Measurements from ENCODE around the gene ID1. TPM values are rescaled to one million over a fixed set of nuclear protein-coding genes. Genes with fewer than 3 reads are reported as not detected.

ID1 gene
- total and polyA plus RNA-seq, 2 of the 13 experiments (the other 11 are each of a cell fraction or from before 2014, with no cell fraction given), result 320 to 419 TPM

- TF ChIP-seq TARDBP (CRISPR knock-in tag; IDR thresholded peaks at IDR 0.05) (no peak), ZNF703 (CRISPR knock-in tag; IDR thresholded peaks at IDR 0.05; ENCODE audit: borderline replicate concordance) (no peak), ZNF646 (CRISPR knock-in tag; IDR thresholded peaks at IDR 0.05) (0 out of 2 replicates have a peak, but pooled peaks have one; percentile 18)
- Histone ChIP-seq H2AFZ (ENCODE audit: low read length) (no peak overlapping the region), H3K4me3 (replicated peaks in 1 of 3; ENCODE audit: insufficient read depth in 1 of 3, low read depth in 2 of 3, low read length in 3 of 3) (no peak overlapping the region), H3K79me2 (ENCODE audit: insufficient read depth, low read length) (no peaks in the 10 kb centered on the region), H3K27ac (ENCODE audit: extremely low read length, insufficient read depth, low read length) (no peak overlapping the region), H3K9me3 (ENCODE audit: low read length) (no peaks in the 10 kb centered on the region), H4K20me1 (ENCODE audit: insufficient read depth, low read length) (no peaks in the 10 kb centered on the region), H3K4me1 (ENCODE audit: insufficient read depth, low read length) (peaks cover 29% of the 10 kb centered on the region), H3K4me2 (ENCODE audit: low read depth, low read length) (no peak overlapping the region), H3K9ac (ENCODE audit: insufficient read depth, low read depth, low read length) (no peak overlapping the region), H3K36me3 (replicated peaks in 1 of 2; ENCODE audit: control insufficient read depth in 1 of 2, insufficient read depth in 2 of 2, low read length in 2 of 2) (no peaks in the 10 kb centered on the region), H3K27me3 (ENCODE audit: control insufficient read depth in 1 of 2, insufficient read depth in 2 of 2, low read length in 2 of 2) (no peaks in the 10 kb centered on the region)
- BruUV-seq (replicated peaks), result no TSS peak
- 99% methylated on average over 6 of the region's 6 CpGs for WGBS (ENCODE audit: low lambda C conversion rate)
- ChIA-PET POLR2A (interaction anchor here (1.9 to 16.4 kb wide), 2 partner anchors 10 to 28 kb away, joined by 6 to 1427 read pairs; partner anchors contain the start of gene ID1), CTCF (ENCODE audit: low intra/inter-chr PET ratio, low total read pairs) (interaction anchor here (2.3 kb wide), 1 partner anchor 33 kb away, joined by 12 read pairs; no protein-coding TSS in a partner anchor)
- FAIRE-seq (no peak), DNase-seq (ENCODE audit: low spot score) (no peak), ATAC-seq (no peak)
- in situ Hi-C loops (cut with HindIII; ENCODE audit: extremely low pct_ligation_motif_present, low pct_unique_long_range_greater_than_20kb), result no loop called here
- intact Hi-C loops (cut with micrococcal nuclease; ENCODE audit: unreplicated experiment), result no loop called here
Measured at GRCh38 chr20:31579245-31579644, 25.8 kb upstream of the ID1 start.

All from HepG2 (cell line).